HL-60 (cell line): Measurements from ENCODE around the gene PRPF19.

ENCODE experiments used
- POLR2AphosphoS5 ChIP-seq: IDR thresholded peaks from 2 replicates; pipeline ENCODE4 v1.6.1; 2012; ENCODE audit warnings: low read depth
- TF ChIP-seq, protein P1 (sequence below): IDR thresholded peaks from one replicate; pipeline ENCODE4 v1.5.1; 2011; ENCODE audit warnings: low read length, control low read depth, inconsistent platforms; ENCODE audit not compliant: insufficient read depth
- TF ChIP-seq, protein P2 (sequence below): IDR thresholded peaks from 2 replicates; pipeline ENCODE4 v1.6.1; 2012; ENCODE audit warnings: low read depth; ENCODE audit not compliant: insufficient replicate concordance

DNA sequence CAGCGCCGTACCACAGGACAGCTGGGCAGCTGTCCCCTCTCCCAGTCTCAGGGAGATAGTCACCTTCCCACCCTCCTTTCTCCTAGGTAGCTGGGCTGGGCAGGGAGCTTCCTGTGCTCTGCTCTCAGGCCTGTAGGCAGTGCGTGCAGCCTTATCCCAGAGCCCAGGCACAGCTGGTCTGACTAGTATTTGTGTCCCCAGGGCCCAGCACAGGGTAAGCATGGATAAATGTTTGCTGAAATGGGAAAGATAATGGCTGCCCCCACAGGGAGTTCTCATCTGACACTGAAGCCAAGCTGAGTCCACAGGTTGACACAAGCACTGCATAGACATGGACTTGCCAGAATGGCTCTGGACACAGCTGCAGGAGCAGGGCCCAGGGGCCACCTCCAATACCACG, 35.8 kb upstream of the PRPF19 start:
- TF ChIP-seq, protein P1, sequence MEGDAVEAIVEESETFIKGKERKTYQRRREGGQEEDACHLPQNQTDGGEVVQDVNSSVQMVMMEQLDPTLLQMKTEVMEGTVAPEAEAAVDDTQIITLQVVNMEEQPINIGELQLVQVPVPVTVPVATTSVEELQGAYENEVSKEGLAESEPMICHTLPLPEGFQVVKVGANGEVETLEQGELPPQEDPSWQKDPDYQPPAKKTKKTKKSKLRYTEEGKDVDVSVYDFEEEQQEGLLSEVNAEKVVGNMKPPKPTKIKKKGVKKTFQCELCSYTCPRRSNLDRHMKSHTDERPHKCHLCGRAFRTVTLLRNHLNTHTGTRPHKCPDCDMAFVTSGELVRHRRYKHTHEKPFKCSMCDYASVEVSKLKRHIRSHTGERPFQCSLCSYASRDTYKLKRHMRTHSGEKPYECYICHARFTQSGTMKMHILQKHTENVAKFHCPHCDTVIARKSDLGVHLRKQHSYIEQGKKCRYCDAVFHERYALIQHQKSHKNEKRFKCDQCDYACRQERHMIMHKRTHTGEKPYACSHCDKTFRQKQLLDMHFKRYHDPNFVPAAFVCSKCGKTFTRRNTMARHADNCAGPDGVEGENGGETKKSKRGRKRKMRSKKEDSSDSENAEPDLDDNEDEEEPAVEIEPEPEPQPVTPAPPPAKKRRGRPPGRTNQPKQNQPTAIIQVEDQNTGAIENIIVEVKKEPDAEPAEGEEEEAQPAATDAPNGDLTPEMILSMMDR: no peak
- no peak for TF ChIP-seq POLR2AphosphoS5
- TF ChIP-seq, protein P2, sequence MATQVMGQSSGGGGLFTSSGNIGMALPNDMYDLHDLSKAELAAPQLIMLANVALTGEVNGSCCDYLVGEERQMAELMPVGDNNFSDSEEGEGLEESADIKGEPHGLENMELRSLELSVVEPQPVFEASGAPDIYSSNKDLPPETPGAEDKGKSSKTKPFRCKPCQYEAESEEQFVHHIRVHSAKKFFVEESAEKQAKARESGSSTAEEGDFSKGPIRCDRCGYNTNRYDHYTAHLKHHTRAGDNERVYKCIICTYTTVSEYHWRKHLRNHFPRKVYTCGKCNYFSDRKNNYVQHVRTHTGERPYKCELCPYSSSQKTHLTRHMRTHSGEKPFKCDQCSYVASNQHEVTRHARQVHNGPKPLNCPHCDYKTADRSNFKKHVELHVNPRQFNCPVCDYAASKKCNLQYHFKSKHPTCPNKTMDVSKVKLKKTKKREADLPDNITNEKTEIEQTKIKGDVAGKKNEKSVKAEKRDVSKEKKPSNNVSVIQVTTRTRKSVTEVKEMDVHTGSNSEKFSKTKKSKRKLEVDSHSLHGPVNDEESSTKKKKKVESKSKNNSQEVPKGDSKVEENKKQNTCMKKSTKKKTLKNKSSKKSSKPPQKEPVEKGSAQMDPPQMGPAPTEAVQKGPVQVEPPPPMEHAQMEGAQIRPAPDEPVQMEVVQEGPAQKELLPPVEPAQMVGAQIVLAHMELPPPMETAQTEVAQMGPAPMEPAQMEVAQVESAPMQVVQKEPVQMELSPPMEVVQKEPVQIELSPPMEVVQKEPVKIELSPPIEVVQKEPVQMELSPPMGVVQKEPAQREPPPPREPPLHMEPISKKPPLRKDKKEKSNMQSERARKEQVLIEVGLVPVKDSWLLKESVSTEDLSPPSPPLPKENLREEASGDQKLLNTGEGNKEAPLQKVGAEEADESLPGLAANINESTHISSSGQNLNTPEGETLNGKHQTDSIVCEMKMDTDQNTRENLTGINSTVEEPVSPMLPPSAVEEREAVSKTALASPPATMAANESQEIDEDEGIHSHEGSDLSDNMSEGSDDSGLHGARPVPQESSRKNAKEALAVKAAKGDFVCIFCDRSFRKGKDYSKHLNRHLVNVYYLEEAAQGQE: no peak
